GM10266 (cell line): ENCODE results near the gene ZNF618.

Experiments used
- DNase-seq: peaks from one replicate; pipeline ENCODE4 v3.0.0; 2012; ENCODE audit errors: extremely low spot score
- CTCF ChIP-seq: IDR thresholded peaks from 2 replicates; pipeline ENCODE4 v1.5.1; 2012; ENCODE audit warnings: mild to moderate bottlenecking, low read depth; ENCODE audit not compliant: control insufficient read depth, insufficient read depth; ENCODE audit errors: missing control alignments

ZNF618 gene

GRCh38 chr9:114034661-114035062 lies 158.6 kb downstream of the ZNF618 start:
- DNase-seq: no peak
- TF ChIP-seq CTCF: no peak

- DNase-seq: no peak
- no peak for TF ChIP-seq CTCF
These were observed 159.2 kb downstream of the ZNF618 start for GRCh38 chr9:114035221-114035844.

- TF ChIP-seq CTCF: no peak
- DNase-seq: no peak
These were observed 160.0 kb downstream of the ZNF618 start for GRCh38 chr9:114035845-114036801.

- DNase-seq: no peak
These were observed 161.1 kb downstream of the ZNF618 start for GRCh38 chr9:114037249-114037648.

GRCh38 chr9:114037961-114038723 lies 162.0 kb downstream of the ZNF618 start:
- TF ChIP-seq CTCF: no peak
- DNase-seq: no peak

More at GRCh38 chr9:114037249-114037648, 161.1 kb downstream of the ZNF618 start:
- TF ChIP-seq CTCF: no peak

- DNase-seq: no peak
- no peak for TF ChIP-seq CTCF
These were observed 162.7 kb downstream of the ZNF618 start for GRCh38 chr9:114038724-114039313.
